GM06990 (cell line): ENCODE results near the gene LTA.

Experiments
- DNase-seq: peaks from one replicate; pipeline ENCODE4 v3.0.0-alpha.2; 2011; ENCODE audit not compliant: insufficient read length; ENCODE audit errors: extremely low read depth
- H3K27me3 ChIP-seq: replicated peaks from 2 replicates; pipeline ENCODE4 v1.6.0; 2011; ENCODE audit warnings: low read length; ENCODE audit not compliant: control insufficient read depth, insufficient read depth
- H3K36me3 ChIP-seq: 2 replicates; pipeline ENCODE4 v1.5.1; 2011; ENCODE audit warnings: low read length; ENCODE audit not compliant: control insufficient read depth, insufficient read depth
- H3K4me3 ChIP-seq: replicated peaks from 2 replicates; pipeline ENCODE4 v1.5.1; 2011; ENCODE audit warnings: low read depth, mild to moderate bottlenecking, control low read depth, low read length
- CTCF ChIP-seq: IDR thresholded peaks from 2 replicates; pipeline ENCODE4 v1.5.1; 2011; ENCODE audit warnings: low read length, control low read depth, mild to moderate bottlenecking, inconsistent platforms; ENCODE audit not compliant: insufficient read depth, poor library complexity, severe bottlenecking

The LTA gene

GRCh38 chr6:31559606-31559957, 12.5 kb upstream of the LTA start:
- no peak for TF ChIP-seq CTCF
- DNase-seq, result no peak
- Histone ChIP-seq H3K27me3 (no peaks in the 10 kb centered on the region), H3K4me3 (peak overlapping the region; percentile 33), H3K36me3 (peaks cover 1% of the 10 kb centered on the region)

GRCh38 chr6:31559958-31560696, 12.0 kb upstream of the LTA start:
- DNase-seq, result peak; percentile 78
- TF ChIP-seq CTCF, result peak; percentile 8
- no peaks in the 10 kb centered on the region for H3K27me3 ChIP-seq
- peak overlapping the region; percentile 33 for H3K4me3 ChIP-seq
- peaks cover 1% of the 10 kb centered on the region for H3K36me3 ChIP-seq

GRCh38 chr6:31560697-31561058, 11.4 kb upstream of the LTA start:
- Histone ChIP-seq H3K4me3 (peak overlapping the region; percentile 19), H3K27me3 (no peaks in the 10 kb centered on the region), H3K36me3 (peaks cover 1% of the 10 kb centered on the region)
- TF ChIP-seq CTCF, result no peak
- DNase-seq, result no peak

GRCh38 chr6:31567531-31568370, 4.3 kb upstream of the LTA start:
- Histone ChIP-seq H3K4me3 (peak overlapping the region; percentile 9; the same call in 1 of the 2 replicates), H3K36me3 (no peaks in the 10 kb centered on the region), H3K27me3 (no peaks in the 10 kb centered on the region)
- TF ChIP-seq CTCF, result no peak
- no peak for DNase-seq

- TF ChIP-seq CTCF, result no peak
- no peak for DNase-seq
- H3K27me3 ChIP-seq, result no peaks in the 10 kb centered on the region
- peak overlapping the region; percentile 17; the same call in 1 of the 2 replicates for H3K4me3 ChIP-seq
- H3K36me3 ChIP-seq, result no peaks in the 10 kb centered on the region
Observed at GRCh38 chr6:31568537-31568961, 3.5 kb upstream of the LTA start.
